ENCODE results near the gene TSPAN14.
"Not testable (repeated sequence)": the region's sequence is repeated elsewhere in the genome, so short reads cannot be mapped to it uniquely, and the experiment has no call there.

Gene TSPAN14

GRCh38 chr10:80538481-80539185 lies 84.5 kb downstream of the TSPAN14 start:
- Histone ChIP-seq H3K9me3 (ENCODE audit: control insufficient read depth, low read length) (no peaks in the 10 kb centered on the region), H3K4me1 (ENCODE audit: control insufficient read depth, insufficient read depth, low read length) (no peaks in the 10 kb centered on the region), H3K36me3 (ENCODE audit: control insufficient read depth, insufficient read depth, low read length, severe bottlenecking) (no peaks in the 10 kb centered on the region), H3K4me3 (ENCODE audit: low read length) (no peak overlapping the region), H3K9ac (ENCODE audit: low read length) (no peak overlapping the region), H3K27me3 (replicated peaks; ENCODE audit: control insufficient read depth, insufficient read depth, low read length) (peaks cover 28% of the 10 kb centered on the region)
- no peak for DNase-seq (ENCODE audit: low read depth)

GRCh38 chr10:80539421-80540031 lies 85.4 kb downstream of the TSPAN14 start:
- Histone ChIP-seq H3K9ac (ENCODE audit: low read length) (no peak overlapping the region), H3K4me3 (ENCODE audit: low read length) (no peak overlapping the region), H3K27me3 (replicated peaks; ENCODE audit: control insufficient read depth, insufficient read depth, low read length) (peaks cover 30% of the 10 kb centered on the region), H3K4me1 (ENCODE audit: control insufficient read depth, insufficient read depth, low read length) (no peaks in the 10 kb centered on the region), H3K36me3 (ENCODE audit: control insufficient read depth, insufficient read depth, low read length, severe bottlenecking) (no peaks in the 10 kb centered on the region), H3K9me3 (ENCODE audit: control insufficient read depth, low read length) (no peaks in the 10 kb centered on the region)
- no peak for DNase-seq (ENCODE audit: low read depth)

GRCh38 chr10:80540136-80540535 lies 86.0 kb downstream of the TSPAN14 start:
- Histone ChIP-seq H3K4me1 (ENCODE audit: control insufficient read depth, insufficient read depth, low read length) (no peaks in the 10 kb centered on the region), H3K4me3 (ENCODE audit: low read length) (no peak overlapping the region), H3K36me3 (ENCODE audit: control insufficient read depth, insufficient read depth, low read length, severe bottlenecking) (no peaks in the 10 kb centered on the region), H3K9me3 (ENCODE audit: control insufficient read depth, low read length) (no peaks in the 10 kb centered on the region), H3K27me3 (replicated peaks; ENCODE audit: control insufficient read depth, insufficient read depth, low read length) (peaks cover 36% of the 10 kb centered on the region), H3K9ac (ENCODE audit: low read length) (no peak overlapping the region)
- DNase-seq (ENCODE audit: low read depth) = no peak

- no peak overlapping the region for H3K9ac ChIP-seq (ENCODE audit: low read length)
- no peaks in the 10 kb centered on the region for H3K36me3 ChIP-seq (ENCODE audit: control insufficient read depth, insufficient read depth, low read length, severe bottlenecking)
- H3K4me1 ChIP-seq (ENCODE audit: control insufficient read depth, insufficient read depth, low read length) = no peaks in the 10 kb centered on the region
- DNase-seq (ENCODE audit: low read depth) = no peak
- peaks cover 40% of the 10 kb centered on the region for H3K27me3 ChIP-seq (replicated peaks; ENCODE audit: control insufficient read depth, insufficient read depth, low read length)
- no peak overlapping the region for H3K4me3 ChIP-seq (ENCODE audit: low read length)
- no peaks in the 10 kb centered on the region for H3K9me3 ChIP-seq (ENCODE audit: control insufficient read depth, low read length)
Observed at GRCh38 chr10:80540618-80540980, 86.5 kb downstream of the TSPAN14 start.

GRCh38 chr10:80540981-80541750 lies 87.1 kb downstream of the TSPAN14 start:
- no peak for DNase-seq (ENCODE audit: low read depth)
- no peaks in the 10 kb centered on the region for H3K9me3 ChIP-seq (ENCODE audit: control insufficient read depth, low read length)

GRCh38 chr10:80542053-80542452 lies 87.9 kb downstream of the TSPAN14 start:
- H3K27me3 ChIP-seq (replicated peaks; ENCODE audit: control insufficient read depth, insufficient read depth, low read length) = peaks cover 42% of the 10 kb centered on the region
- H3K4me3 ChIP-seq (ENCODE audit: low read length) = no peak overlapping the region
- no peaks in the 10 kb centered on the region for H3K4me1 ChIP-seq (ENCODE audit: control insufficient read depth, insufficient read depth, low read length)
- H3K36me3 ChIP-seq (ENCODE audit: control insufficient read depth, insufficient read depth, low read length, severe bottlenecking) = no peaks in the 10 kb centered on the region
- H3K9me3 ChIP-seq (ENCODE audit: control insufficient read depth, low read length) = no peaks in the 10 kb centered on the region
- no peak for DNase-seq (ENCODE audit: low read depth)
- no peak overlapping the region for H3K9ac ChIP-seq (ENCODE audit: low read length)

More at GRCh38 chr10:80540981-80541750, 87.1 kb downstream of the TSPAN14 start:
- Histone ChIP-seq H3K4me3 (ENCODE audit: low read length) (no peak overlapping the region), H3K27me3 (replicated peaks; ENCODE audit: control insufficient read depth, insufficient read depth, low read length) (peaks cover 42% of the 10 kb centered on the region), H3K9ac (ENCODE audit: low read length) (no peak overlapping the region), H3K4me1 (ENCODE audit: control insufficient read depth, insufficient read depth, low read length) (no peaks in the 10 kb centered on the region), H3K36me3 (ENCODE audit: control insufficient read depth, insufficient read depth, low read length, severe bottlenecking) (no peaks in the 10 kb centered on the region)

- H3K36me3 ChIP-seq (ENCODE audit: control insufficient read depth, insufficient read depth, low read length, severe bottlenecking) = no peaks in the 10 kb centered on the region
- no peak overlapping the region for H3K4me3 ChIP-seq (ENCODE audit: low read length)
- peaks cover 49% of the 10 kb centered on the region for H3K27me3 ChIP-seq (replicated peaks; ENCODE audit: control insufficient read depth, insufficient read depth, low read length)
- no peaks in the 10 kb centered on the region for H3K4me1 ChIP-seq (ENCODE audit: control insufficient read depth, insufficient read depth, low read length)
- DNase-seq (ENCODE audit: low read depth) = no peak
- no peak overlapping the region for H3K9ac ChIP-seq (ENCODE audit: low read length)
- no peaks in the 10 kb centered on the region for H3K9me3 ChIP-seq (ENCODE audit: control insufficient read depth, low read length)
Observed at GRCh38 chr10:80542652-80543318, 88.7 kb downstream of the TSPAN14 start.

GRCh38 chr10:80543319-80543672 lies 89.2 kb downstream of the TSPAN14 start:
- not testable (repeated sequence) for DNase-seq (ENCODE audit: low read depth)
- H3K27me3 ChIP-seq (replicated peaks; ENCODE audit: control insufficient read depth, insufficient read depth, low read length) = peaks cover 46% of the 10 kb centered on the region

GRCh38 chr10:80544316-80544953 lies 90.3 kb downstream of the TSPAN14 start:
- Histone ChIP-seq H3K27me3 (replicated peaks; ENCODE audit: control insufficient read depth, insufficient read depth, low read length) (peaks cover 46% of the 10 kb centered on the region), H3K4me3 (ENCODE audit: low read length) (no peak overlapping the region), H3K9me3 (ENCODE audit: control insufficient read depth, low read length) (no peaks in the 10 kb centered on the region), H3K4me1 (ENCODE audit: control insufficient read depth, insufficient read depth, low read length) (no peaks in the 10 kb centered on the region), H3K9ac (ENCODE audit: low read length) (no peak overlapping the region), H3K36me3 (ENCODE audit: control insufficient read depth, insufficient read depth, low read length, severe bottlenecking) (no peaks in the 10 kb centered on the region)
- no peak for DNase-seq (ENCODE audit: low read depth)

More at GRCh38 chr10:80543319-80543672, 89.2 kb downstream of the TSPAN14 start:
- not testable (repeated sequence) for H3K9me3 ChIP-seq (ENCODE audit: control insufficient read depth, low read length); H3K36me3 ChIP-seq (ENCODE audit: control insufficient read depth, insufficient read depth, low read length, severe bottlenecking); H3K9ac ChIP-seq (ENCODE audit: low read length); H3K4me1 ChIP-seq (ENCODE audit: control insufficient read depth, insufficient read depth, low read length); H3K4me3 ChIP-seq (ENCODE audit: low read length)

- H3K4me3 ChIP-seq (ENCODE audit: low read length) = no peak overlapping the region
- peaks cover 46% of the 10 kb centered on the region for H3K27me3 ChIP-seq (replicated peaks; ENCODE audit: control insufficient read depth, insufficient read depth, low read length)
- no peaks in the 10 kb centered on the region for H3K36me3 ChIP-seq (ENCODE audit: control insufficient read depth, insufficient read depth, low read length, severe bottlenecking)
- H3K9ac ChIP-seq (ENCODE audit: low read length) = no peak overlapping the region
- no peaks in the 10 kb centered on the region for H3K9me3 ChIP-seq (ENCODE audit: control insufficient read depth, low read length)
- H3K4me1 ChIP-seq (ENCODE audit: control insufficient read depth, insufficient read depth, low read length) = no peaks in the 10 kb centered on the region
- no peak for DNase-seq (ENCODE audit: low read depth)
Observed at GRCh38 chr10:80545258-80545881, 91.3 kb downstream of the TSPAN14 start.
